IPS-15b (cell line): Measurements from ENCODE around the gene TLN1.
A peak's percentile ranks its signal among the peaks of the same experiment; 100 is the strongest.

Experiments
- H3K27me3 ChIP-seq: one replicate; pipeline ENCODE4 v1.6.1; 2013; ENCODE audit warnings: low read length; ENCODE audit not compliant: control insufficient read depth, insufficient read depth
- H3K36me3 ChIP-seq: one replicate; pipeline ENCODE4 v1.6.1; 2013; ENCODE audit warnings: low read length; ENCODE audit not compliant: control insufficient read depth, insufficient read depth
- H3K4me1 ChIP-seq: one replicate; pipeline ENCODE4 v1.6.1; 2013; ENCODE audit warnings: mild to moderate bottlenecking, low read length; ENCODE audit not compliant: control insufficient read depth, insufficient read depth
- H3K4me3 ChIP-seq: one replicate; pipeline ENCODE4 v1.5.1; 2013; ENCODE audit warnings: low read depth, low read length
- H3K9ac ChIP-seq: one replicate; pipeline ENCODE4 v1.6.1; 2013; ENCODE audit warnings: low read depth, mild to moderate bottlenecking, low read length
- H3K9me3 ChIP-seq: one replicate; pipeline ENCODE4 v1.6.1; 2013; ENCODE audit warnings: mild to moderate bottlenecking, low read length; ENCODE audit not compliant: control insufficient read depth, insufficient read depth

TLN1 gene

DNA sequence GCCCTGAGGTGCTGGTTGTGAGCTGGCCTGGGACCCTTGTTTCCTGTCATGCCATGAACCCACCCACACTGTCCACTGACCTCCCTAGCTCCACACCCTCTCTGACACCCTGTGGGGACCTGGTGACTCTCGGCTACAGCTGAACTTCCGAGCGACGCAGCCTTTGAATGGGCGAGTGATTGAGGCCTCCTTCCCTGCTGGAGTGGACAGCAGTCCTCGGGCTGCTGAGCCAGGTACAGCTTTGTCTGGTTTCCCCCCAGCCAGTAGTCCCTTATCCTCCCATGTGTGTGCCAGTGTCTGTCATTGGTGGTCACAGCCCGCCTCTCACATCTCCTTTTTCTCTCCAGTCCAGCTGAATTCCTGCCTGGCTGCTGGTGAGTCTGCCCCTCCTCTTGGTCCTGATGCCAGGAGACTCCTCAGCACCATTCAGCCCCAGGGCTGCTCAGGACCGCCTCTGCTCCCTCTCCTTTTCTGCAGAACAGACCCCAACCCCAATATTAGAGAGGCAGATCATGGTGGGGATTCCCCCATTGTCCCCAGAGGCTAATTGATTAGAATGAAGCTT is 52.1 kb downstream of the TLN1 start:
- H3K4me1 ChIP-seq: peaks cover 3% of the 10 kb centered on the region
- peaks cover 29% of the 10 kb centered on the region for H3K36me3 ChIP-seq
- no peak overlapping the region for H3K4me3 ChIP-seq
- peaks cover 2% of the 10 kb centered on the region for H3K27me3 ChIP-seq
- no peaks in the 10 kb centered on the region for H3K9me3 ChIP-seq
- no peak overlapping the region for H3K9ac ChIP-seq

DNA sequence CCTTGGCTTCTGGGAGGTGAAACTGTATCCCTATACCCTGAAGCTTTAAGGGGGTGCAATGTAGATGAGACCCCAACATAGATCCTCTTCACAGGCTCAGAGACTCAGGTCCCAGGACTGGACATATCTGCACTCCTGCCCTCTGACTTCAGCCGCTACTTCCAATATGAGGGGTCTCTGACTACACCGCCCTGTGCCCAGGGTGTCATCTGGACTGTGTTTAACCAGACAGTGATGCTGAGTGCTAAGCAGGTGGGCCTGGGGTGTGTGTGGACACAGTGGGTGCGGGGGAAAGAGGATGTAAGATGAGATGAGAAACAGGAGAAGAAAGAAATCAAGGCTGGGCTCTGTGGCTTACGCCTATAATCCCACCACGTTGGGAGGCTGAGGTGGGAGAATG is 52.9 kb downstream of the TLN1 start:
- Histone ChIP-seq H3K9me3 (no peaks in the 10 kb centered on the region), H3K4me3 (no peak overlapping the region), H3K36me3 (peaks cover 22% of the 10 kb centered on the region), H3K27me3 (peaks cover 9% of the 10 kb centered on the region), H3K9ac (no peak overlapping the region), H3K4me1 (peaks cover 3% of the 10 kb centered on the region)

DNA sequence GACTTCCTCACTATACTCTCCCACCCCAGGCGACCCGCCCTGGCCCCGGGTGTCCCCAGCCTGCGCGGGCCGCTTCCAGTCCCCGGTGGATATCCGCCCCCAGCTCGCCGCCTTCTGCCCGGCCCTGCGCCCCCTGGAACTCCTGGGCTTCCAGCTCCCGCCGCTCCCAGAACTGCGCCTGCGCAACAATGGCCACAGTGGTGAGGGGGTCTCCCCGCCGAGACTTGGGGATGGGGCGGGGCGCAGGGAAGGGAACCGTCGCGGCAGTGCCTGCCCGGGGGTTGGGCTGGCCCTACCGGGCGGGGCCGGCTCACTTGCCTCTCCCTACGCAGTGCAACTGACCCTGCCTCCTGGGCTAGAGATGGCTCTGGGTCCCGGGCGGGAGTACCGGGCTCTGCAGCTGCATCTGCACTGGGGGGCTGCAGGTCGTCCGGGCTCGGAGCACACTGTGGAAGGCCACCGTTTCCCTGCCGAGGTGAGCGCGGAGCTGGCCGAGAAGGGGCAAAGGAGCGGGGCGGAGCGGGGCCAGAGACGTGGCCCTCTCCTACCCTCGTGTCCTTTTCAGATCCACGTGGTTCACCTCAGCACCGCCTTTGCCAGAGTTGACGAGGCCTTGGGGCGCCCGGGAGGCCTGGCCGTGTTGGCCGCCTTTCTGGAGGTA is 56.1 kb downstream of the TLN1 start:
- no peaks in the 10 kb centered on the region for H3K9me3 ChIP-seq
- H3K4me3 ChIP-seq: peak overlapping the region; percentile 89
- H3K36me3 ChIP-seq: no peaks in the 10 kb centered on the region
- H3K27me3 ChIP-seq: peaks cover 9% of the 10 kb centered on the region
- H3K9ac ChIP-seq: peak overlapping the region; percentile 73
- H3K4me1 ChIP-seq: peaks cover 3% of the 10 kb centered on the region

DNA sequence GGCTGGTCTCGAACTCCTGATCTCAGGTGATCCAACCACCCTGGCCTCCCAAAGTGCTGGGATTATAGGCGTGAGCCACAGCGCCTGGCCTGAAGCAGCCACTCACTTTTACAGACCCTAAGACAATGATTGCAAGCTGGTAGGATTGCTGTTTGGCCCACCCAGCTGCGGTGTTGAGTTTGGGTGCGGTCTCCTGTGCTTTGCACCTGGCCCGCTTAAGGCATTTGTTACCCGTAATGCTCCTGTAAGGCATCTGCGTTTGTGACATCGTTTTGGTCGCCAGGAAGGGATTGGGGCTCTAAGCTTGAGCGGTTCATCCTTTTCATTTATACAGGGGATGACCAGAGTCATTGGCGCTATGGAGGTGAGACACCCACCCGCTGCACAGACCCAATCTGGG is 56.8 kb downstream of the TLN1 start:
- Histone ChIP-seq H3K4me3 (peak overlapping the region; percentile 89), H3K36me3 (no peaks in the 10 kb centered on the region), H3K9ac (peak overlapping the region; percentile 24), H3K4me1 (peaks cover 3% of the 10 kb centered on the region), H3K9me3 (no peaks in the 10 kb centered on the region), H3K27me3 (peaks cover 9% of the 10 kb centered on the region)

DNA sequence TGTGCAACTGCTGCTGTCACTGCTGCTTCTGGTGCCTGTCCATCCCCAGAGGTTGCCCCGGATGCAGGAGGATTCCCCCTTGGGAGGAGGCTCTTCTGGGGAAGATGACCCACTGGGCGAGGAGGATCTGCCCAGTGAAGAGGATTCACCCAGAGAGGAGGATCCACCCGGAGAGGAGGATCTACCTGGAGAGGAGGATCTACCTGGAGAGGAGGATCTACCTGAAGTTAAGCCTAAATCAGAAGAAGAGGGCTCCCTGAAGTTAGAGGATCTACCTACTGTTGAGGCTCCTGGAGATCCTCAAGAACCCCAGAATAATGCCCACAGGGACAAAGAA is 58.0 kb downstream of the TLN1 start:
- Histone ChIP-seq H3K4me1 (peaks cover 3% of the 10 kb centered on the region), H3K9me3 (no peaks in the 10 kb centered on the region), H3K27me3 (peaks cover 9% of the 10 kb centered on the region), H3K36me3 (no peaks in the 10 kb centered on the region), H3K9ac (no peak overlapping the region), H3K4me3 (no peak overlapping the region)

DNA sequence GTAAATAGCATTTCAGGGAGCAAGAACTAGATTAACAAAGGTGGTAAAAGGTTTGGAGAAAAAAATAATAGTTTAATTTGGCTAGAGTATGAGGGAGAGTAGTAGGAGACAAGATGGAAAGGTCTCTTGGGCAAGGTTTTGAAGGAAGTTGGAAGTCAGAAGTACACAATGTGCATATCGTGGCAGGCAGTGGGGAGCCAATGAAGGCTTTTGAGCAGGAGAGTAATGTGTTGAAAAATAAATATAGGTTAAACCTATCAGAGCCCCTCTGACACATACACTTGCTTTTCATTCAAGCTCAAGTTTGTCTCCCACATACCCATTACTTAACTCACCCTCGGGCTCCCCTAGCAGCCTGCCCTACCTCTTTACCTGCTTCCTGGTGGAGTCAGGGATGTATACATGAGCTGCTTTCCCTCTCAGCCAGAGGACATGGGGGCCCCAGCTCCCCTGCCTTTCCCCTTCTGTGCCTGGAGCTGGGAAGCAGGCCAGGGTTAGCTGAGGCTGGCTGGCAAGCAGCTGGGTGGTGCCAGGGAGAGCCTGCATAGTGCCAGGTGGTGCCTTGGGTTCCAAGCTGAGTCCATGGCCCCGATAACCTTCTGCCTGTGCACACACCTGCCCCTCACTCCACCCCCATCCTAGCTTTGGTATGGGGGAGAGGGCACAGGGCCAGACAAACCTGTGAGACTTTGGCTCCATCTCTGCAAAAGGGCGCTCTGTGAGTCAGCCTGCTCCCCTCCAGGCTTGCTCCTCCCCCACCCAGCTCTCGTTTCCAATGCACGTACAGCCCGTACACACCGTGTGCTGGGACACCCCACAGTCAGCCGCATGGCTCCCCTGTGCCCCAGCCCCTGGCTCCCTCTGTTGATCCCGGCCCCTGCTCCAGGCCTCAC is 58.6 kb downstream of the TLN1 start, which contains the start of gene CA9:
TSS of gene CA9 (plus strand) at position 797 of the 893 bp plus-strand sequence. CDS start at position 829, 32 bp downstream.
- H3K27me3 ChIP-seq: peaks cover 9% of the 10 kb centered on the region
- peaks cover 3% of the 10 kb centered on the region for H3K4me1 ChIP-seq
- H3K9ac ChIP-seq: no peak within 1 kb of the TSS
- H3K36me3 ChIP-seq: no peaks in the 10 kb centered on the region
- H3K4me3 ChIP-seq: no peak within 1 kb of the TSS
- H3K9me3 ChIP-seq: no peaks in the 10 kb centered on the region

DNA sequence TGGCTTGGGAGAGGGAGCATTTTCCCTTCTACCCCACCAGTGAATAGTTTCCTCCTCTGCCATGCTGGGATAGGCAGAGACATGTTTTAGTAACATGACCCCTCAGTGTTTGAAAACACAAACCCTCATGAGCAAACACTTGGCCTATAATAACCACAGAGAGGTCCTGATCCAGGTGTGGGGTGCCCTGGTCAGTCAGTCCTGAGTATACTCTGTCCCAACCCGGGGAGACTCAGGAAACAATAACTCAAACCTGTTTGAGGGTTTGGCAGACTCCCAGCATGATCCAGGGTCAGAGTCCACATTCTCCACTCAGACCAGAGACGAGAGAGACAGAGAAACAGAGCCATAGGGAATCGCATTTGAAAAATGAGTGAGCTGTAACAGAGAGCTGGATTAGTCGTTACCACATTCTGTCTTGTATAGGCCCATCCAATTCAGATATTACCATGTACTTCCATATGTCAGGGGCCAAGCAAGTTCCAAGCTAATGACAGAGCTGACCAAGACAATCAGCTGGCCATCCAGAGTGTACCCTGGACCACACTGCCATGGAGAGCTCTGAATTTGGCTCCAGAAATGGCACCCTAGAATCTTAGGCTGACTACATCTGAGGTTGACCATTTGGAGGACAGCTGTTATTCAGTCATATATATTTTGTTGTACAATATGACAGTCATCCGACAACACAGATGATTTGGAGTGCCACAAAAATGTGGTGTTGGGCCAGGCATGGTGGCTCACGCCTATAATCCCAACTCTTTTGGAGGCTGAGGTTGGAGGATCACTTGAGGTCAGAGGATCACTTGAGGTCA is 62.5 kb downstream of the TLN1 start:
- Histone ChIP-seq H3K4me1 (no peaks in the 10 kb centered on the region), H3K9me3 (no peaks in the 10 kb centered on the region), H3K27me3 (peaks cover 5% of the 10 kb centered on the region), H3K9ac (no peak overlapping the region), H3K36me3 (no peaks in the 10 kb centered on the region), H3K4me3 (no peak overlapping the region)

DNA sequence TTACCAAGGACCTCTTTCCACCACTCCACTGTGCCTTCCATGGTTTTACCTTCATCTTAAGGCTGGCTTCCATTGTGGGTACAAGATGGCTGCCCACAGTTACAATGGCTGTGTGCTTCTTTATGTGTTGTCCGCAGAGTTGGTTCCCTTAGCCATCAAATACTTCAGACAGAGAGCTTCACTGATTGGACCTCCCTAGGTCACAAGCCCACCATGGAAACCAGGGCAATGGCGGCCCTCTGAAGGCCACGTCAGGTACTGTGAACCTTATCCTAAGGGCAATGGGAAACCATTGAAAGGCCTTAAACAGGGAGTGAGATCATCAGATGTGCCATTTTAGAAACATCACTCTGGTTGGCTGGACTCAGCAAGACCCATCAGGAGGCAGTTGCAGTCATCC is 64.1 kb downstream of the TLN1 start:
- Histone ChIP-seq H3K4me1 (peaks cover 7% of the 10 kb centered on the region), H3K9ac (no peak overlapping the region), H3K9me3 (no peaks in the 10 kb centered on the region), H3K36me3 (peaks cover 5% of the 10 kb centered on the region), H3K4me3 (no peak overlapping the region), H3K27me3 (no peaks in the 10 kb centered on the region)

DNA sequence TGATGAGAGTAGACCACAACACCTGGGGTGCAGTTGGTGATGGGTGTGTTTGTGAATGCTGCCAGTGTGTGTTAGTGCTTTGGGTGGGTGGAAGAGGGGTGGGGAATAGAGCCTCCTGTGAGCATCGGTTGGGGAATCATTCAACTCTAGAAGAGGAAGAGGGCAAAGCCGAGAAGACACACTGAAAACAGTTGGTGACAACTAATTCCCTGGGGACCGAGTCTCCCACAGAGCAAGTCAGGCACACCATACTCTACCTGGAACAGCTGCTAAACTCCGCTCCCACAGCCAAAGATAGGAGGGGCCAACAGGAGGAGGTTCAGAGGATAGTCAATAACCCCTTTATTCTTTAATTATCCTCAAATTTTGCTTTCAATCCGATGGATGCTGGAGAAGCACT is 65.4 kb downstream of the TLN1 start:
- H3K9ac ChIP-seq: no peak overlapping the region
- no peaks in the 10 kb centered on the region for H3K9me3 ChIP-seq
- H3K4me3 ChIP-seq: no peak overlapping the region
- H3K36me3 ChIP-seq: peaks cover 17% of the 10 kb centered on the region
- no peaks in the 10 kb centered on the region for H3K27me3 ChIP-seq
- H3K4me1 ChIP-seq: peaks cover 7% of the 10 kb centered on the region

DNA sequence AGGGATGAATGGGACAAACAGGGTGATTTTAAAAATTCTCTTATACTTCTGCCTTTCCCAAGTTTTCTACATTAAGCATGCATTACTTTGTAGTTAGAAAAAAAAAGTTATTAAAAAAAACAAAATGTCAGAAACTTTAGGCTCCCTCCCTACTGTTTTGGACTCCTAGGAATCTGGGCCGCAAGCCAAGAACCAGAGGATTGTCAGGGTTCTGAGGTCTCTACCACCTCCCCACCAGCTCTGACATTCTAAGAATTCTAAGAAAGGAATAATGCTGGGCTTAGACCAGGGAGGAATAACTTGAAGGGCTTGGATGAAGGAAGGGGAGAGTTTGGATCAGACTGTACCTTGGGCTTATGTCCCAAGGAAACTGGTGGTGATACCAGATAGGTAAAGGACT is 66.0 kb downstream of the TLN1 start:
- Histone ChIP-seq H3K4me3 (no peak overlapping the region), H3K9ac (no peak overlapping the region), H3K27me3 (no peaks in the 10 kb centered on the region), H3K9me3 (no peaks in the 10 kb centered on the region), H3K36me3 (peaks cover 17% of the 10 kb centered on the region), H3K4me1 (peaks cover 7% of the 10 kb centered on the region)

DNA sequence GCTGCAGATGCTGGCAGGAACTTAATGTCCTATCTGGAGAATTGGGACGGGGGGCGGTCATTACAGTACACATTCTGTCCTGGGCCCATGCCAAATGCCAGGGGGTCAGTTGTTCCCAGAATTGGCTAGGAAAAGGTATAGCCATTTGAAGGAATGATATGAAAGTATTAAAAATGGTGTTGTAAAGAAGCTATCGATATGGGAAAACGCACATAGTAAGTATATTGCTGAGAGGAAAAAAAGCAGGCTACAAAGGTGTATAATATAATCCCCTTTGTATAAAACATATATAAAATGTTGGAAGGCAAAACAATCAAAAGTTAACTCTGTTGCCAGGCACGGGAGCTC is 66.5 kb downstream of the TLN1 start:
- peaks cover 7% of the 10 kb centered on the region for H3K4me1 ChIP-seq
- no peaks in the 10 kb centered on the region for H3K9me3 ChIP-seq
- H3K36me3 ChIP-seq: peaks cover 21% of the 10 kb centered on the region
- H3K27me3 ChIP-seq: no peaks in the 10 kb centered on the region
- H3K4me3 ChIP-seq: peak overlapping the region; percentile 92
- H3K9ac ChIP-seq: no peak overlapping the region
